HepG2 (cell line): Measurements from ENCODE around the gene HCN4. TPM values are rescaled to one million over a fixed set of nuclear protein-coding genes. Genes with fewer than 3 reads are reported as not detected.

Source experiments
- CENPT ChIP-seq: sonication (generic); formaldehyde crosslinking; IDR thresholded peaks from 2 replicates; pipeline ENCODE4 v1.8.0; 2022; ENCODE audit warnings: low read depth, mild to moderate bottlenecking, moderate library complexity, missing genetic modification reagents
- ONECUT2 ChIP-seq: sonication (generic); formaldehyde crosslinking; IDR thresholded peaks from 2 replicates; pipeline ENCODE4 v1.4.0; 2020; ENCODE audit warnings: missing genetic modification reagents
- PAF1 ChIP-seq: IDR thresholded peaks from 2 replicates; pipeline ENCODE4 v1.6.1; 2016; ENCODE audit warnings: missing genetic modification reagents, missing compliant biosample characterization
- ZNF333 ChIP-seq: sonication (generic); formaldehyde crosslinking; IDR thresholded peaks from 2 replicates; pipeline ENCODE4 v1.4.0; 2020; ENCODE audit warnings: mild to moderate bottlenecking, missing genetic modification reagents, borderline replicate concordance
- polyA plus RNA-seq, 8 experiments: library from polyadenylated mRNA; depleted of rRNA in 3 of 8; stranded (reverse) in 7 of 8; unstranded in 1 of 8; fragments of >200 nt; fragmentation: Illumina TruSeq in 4 of 8; extraction: Trizol in 4 of 8; gene quantifications; 2 replicates each; pipeline versions ENCODE4 v1.2.1 to v1.2.3, GENCODE V29; 2011 to 2016; ENCODE audit warnings: low read depth in 4 of 8, missing spikeins in 1 of 8, mixed read lengths in 1 of 8; ENCODE audit not compliant: insufficient read depth in 1 of 8
- total RNA-seq, 5 experiments: library from RNA; depleted of rRNA; stranded (reverse); fragments of >200 nt; fragmentation: Illumina TruSeq; extraction: Trizol; gene quantifications; 2 replicates each; pipeline ENCODE4 v1.2.3, GENCODE V29; 2016; ENCODE audit warnings: low read depth in 1 of 5
- TF ChIP-seq, protein P1 (sequence below): sonication (generic); formaldehyde crosslinking; IDR thresholded peaks from 2 replicates; pipeline ENCODE4 v1.4.0; 2020; ENCODE audit warnings: missing genetic modification reagents
- TF ChIP-seq, protein P2 (sequence below), 2 experiments: sonication (generic) in 1 of 2; formaldehyde crosslinking in 1 of 2; IDR thresholded peaks; 2 replicates each; pipeline versions ENCODE4 v1.4.0 to v1.6.1; 2016 to 2020; ENCODE audit warnings: borderline replicate concordance in 1 of 2, low read depth in 1 of 2, mild to moderate bottlenecking in 1 of 2, missing genetic modification reagents in 1 of 2

HCN4 gene
- total and polyA plus RNA-seq, 2 of the 13 experiments (the other 11 are each of a cell fraction or from before 2014, with no cell fraction given) = not detected

DNA sequence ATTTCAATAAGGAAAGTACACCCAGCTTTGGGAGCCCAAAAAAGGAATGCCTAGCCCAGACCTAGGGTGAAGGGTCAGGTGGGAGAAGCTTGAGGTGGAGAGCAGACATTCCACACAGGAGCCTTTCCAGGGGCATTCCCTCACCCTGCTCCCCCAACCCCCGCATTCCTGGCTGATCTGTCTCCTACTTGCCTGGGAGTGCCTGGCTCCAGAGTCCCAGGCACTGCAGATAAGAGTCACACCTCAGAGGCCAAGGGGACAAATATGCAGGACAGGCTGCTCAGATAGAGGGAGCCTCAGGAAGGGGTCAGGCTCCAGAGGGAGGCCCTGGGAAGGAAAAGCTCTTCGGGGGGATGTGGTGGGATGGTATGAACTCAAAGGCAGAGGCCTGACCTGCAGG lies 20.8 kb upstream of the HCN4 start (continued):
- TF ChIP-seq, protein P1, sequence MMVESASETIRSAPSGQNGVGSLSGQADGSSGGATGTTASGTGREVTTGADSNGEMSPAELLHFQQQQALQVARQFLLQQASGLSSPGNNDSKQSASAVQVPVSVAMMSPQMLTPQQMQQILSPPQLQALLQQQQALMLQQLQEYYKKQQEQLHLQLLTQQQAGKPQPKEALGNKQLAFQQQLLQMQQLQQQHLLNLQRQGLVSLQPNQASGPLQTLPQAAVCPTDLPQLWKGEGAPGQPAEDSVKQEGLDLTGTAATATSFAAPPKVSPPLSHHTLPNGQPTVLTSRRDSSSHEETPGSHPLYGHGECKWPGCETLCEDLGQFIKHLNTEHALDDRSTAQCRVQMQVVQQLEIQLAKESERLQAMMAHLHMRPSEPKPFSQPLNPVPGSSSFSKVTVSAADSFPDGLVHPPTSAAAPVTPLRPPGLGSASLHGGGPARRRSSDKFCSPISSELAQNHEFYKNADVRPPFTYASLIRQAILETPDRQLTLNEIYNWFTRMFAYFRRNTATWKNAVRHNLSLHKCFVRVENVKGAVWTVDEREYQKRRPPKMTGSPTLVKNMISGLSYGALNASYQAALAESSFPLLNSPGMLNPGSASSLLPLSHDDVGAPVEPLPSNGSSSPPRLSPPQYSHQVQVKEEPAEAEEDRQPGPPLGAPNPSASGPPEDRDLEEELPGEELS (CRISPR knock-in tag) = no peak
- TF ChIP-seq ONECUT2 (CRISPR knock-in tag) (no peak), ZNF333 (no peak), CENPT (CRISPR knock-in tag) (no peak), PAF1 (CRISPR knock-in tag) (no peak)
- TF ChIP-seq, protein P2, sequence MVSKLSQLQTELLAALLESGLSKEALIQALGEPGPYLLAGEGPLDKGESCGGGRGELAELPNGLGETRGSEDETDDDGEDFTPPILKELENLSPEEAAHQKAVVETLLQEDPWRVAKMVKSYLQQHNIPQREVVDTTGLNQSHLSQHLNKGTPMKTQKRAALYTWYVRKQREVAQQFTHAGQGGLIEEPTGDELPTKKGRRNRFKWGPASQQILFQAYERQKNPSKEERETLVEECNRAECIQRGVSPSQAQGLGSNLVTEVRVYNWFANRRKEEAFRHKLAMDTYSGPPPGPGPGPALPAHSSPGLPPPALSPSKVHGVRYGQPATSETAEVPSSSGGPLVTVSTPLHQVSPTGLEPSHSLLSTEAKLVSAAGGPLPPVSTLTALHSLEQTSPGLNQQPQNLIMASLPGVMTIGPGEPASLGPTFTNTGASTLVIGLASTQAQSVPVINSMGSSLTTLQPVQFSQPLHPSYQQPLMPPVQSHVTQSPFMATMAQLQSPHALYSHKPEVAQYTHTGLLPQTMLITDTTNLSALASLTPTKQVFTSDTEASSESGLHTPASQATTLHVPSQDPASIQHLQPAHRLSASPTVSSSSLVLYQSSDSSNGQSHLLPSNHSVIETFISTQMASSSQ (IDR thresholded peaks at IDR 0.05; ENCODE audit: low read depth) = no peak
- TF ChIP-seq, protein P2 (CRISPR knock-in tag; IDR thresholded peaks at IDR 0.05; ENCODE audit: borderline replicate concordance) = no peak
